ENCODE measurements around the gene TSPAN12. TPM values are rescaled to one million over a fixed set of nuclear protein-coding genes. Genes with fewer than 3 reads are reported as not detected.

Gene TSPAN12
- total RNA-seq, 1 donor from 2014 or later = 13.0 TPM

- FAIRE-seq (no peak), DNase-seq (ENCODE audit: low read depth) (no peak)
- Histone ChIP-seq H3K27ac (ENCODE audit: low read depth, low read length) (no peak overlapping the region), H3K9ac (ENCODE audit: low read length) (no peak overlapping the region), H3K9me3 (ENCODE audit: insufficient read depth, low read depth, low read length) (no peaks in the 10 kb centered on the region), H4K20me1 (ENCODE audit: insufficient read depth, low read length) (no peaks in the 10 kb centered on the region), H3K27me3 (ENCODE audit: insufficient read depth, low read length) (no peaks in the 10 kb centered on the region), H3K4me1 (ENCODE audit: insufficient read depth, low read length) (no peaks in the 10 kb centered on the region), H2AFZ (ENCODE audit: low read depth, low read length) (no peak overlapping the region), H3K79me2 (ENCODE audit: insufficient read depth, low read length) (no peaks in the 10 kb centered on the region), H3K4me3 (ENCODE audit: insufficient read depth, low read depth, low read length) (no peak overlapping the region), H3K36me3 (ENCODE audit: insufficient read depth, low read length) (no peaks in the 10 kb centered on the region), H3K4me2 (ENCODE audit: low read length) (no peak overlapping the region)
- H3K9me3 Mint-ChIP-seq (ENCODE audit: unreplicated experiment) = no peaks in the 10 kb centered on the region
- H3K4me3 Mint-ChIP-seq (ENCODE audit: unreplicated experiment) = no peak overlapping the region
- no peaks in the 10 kb centered on the region for H3K27me3 Mint-ChIP-seq (ENCODE audit: low read depth, unreplicated experiment)
- no peaks in the 10 kb centered on the region for H3K4me1 Mint-ChIP-seq (ENCODE audit: low read depth, unreplicated experiment)
- H3K27ac Mint-ChIP-seq (ENCODE audit: unreplicated experiment) = no peak overlapping the region
- TF ChIP-seq EZH2 (IDR thresholded peaks at IDR 0.05; ENCODE audit: insufficient read depth, low read length) = no peak
- H3K36me3 Mint-ChIP-seq (ENCODE audit: low read depth, unreplicated experiment) = peaks cover 4% of the 10 kb centered on the region
These were observed 19.7 kb downstream of the TSPAN12 start for GRCh38 chr7:120838281-120838682.

GRCh38 chr7:120837599-120837998 lies 20.3 kb downstream of the TSPAN12 start:
- DNase-seq (ENCODE audit: low read depth) (no peak), FAIRE-seq (no peak)
- Mint-ChIP-seq H3K4me1 (ENCODE audit: low read depth, unreplicated experiment) (no peaks in the 10 kb centered on the region), H3K9me3 (ENCODE audit: unreplicated experiment) (no peaks in the 10 kb centered on the region), H3K4me3 (ENCODE audit: unreplicated experiment) (no peak overlapping the region), H3K27ac (ENCODE audit: unreplicated experiment) (no peak overlapping the region), H3K27me3 (ENCODE audit: low read depth, unreplicated experiment) (no peaks in the 10 kb centered on the region), H3K36me3 (ENCODE audit: low read depth, unreplicated experiment) (peaks cover 4% of the 10 kb centered on the region)
- Histone ChIP-seq H3K9me3 (ENCODE audit: insufficient read depth, low read depth, low read length) (no peaks in the 10 kb centered on the region), H4K20me1 (ENCODE audit: insufficient read depth, low read length) (no peaks in the 10 kb centered on the region), H3K4me2 (ENCODE audit: low read length) (no peak overlapping the region), H2AFZ (ENCODE audit: low read depth, low read length) (no peak overlapping the region), H3K36me3 (ENCODE audit: insufficient read depth, low read length) (no peaks in the 10 kb centered on the region), H3K27me3 (ENCODE audit: insufficient read depth, low read length) (no peaks in the 10 kb centered on the region), H3K79me2 (ENCODE audit: insufficient read depth, low read length) (no peaks in the 10 kb centered on the region), H3K4me3 (ENCODE audit: insufficient read depth, low read depth, low read length) (no peak overlapping the region), H3K9ac (ENCODE audit: low read length) (no peak overlapping the region), H3K4me1 (ENCODE audit: insufficient read depth, low read length) (no peaks in the 10 kb centered on the region), H3K27ac (ENCODE audit: low read depth, low read length) (no peak overlapping the region)
- no peak for TF ChIP-seq CTCF (IDR thresholded peaks at IDR 0.05; ENCODE audit: insufficient read depth, low read depth, low read length)
- no peak for TF ChIP-seq EZH2 (IDR thresholded peaks at IDR 0.05; ENCODE audit: insufficient read depth, low read length)

GRCh38 chr7:120836556-120837115 lies 21.3 kb downstream of the TSPAN12 start:
- Histone ChIP-seq H3K79me2 (ENCODE audit: insufficient read depth, low read length) (no peaks in the 10 kb centered on the region), H3K9me3 (ENCODE audit: insufficient read depth, low read depth, low read length) (no peaks in the 10 kb centered on the region), H2AFZ (ENCODE audit: low read depth, low read length) (no peak overlapping the region), H3K9ac (ENCODE audit: low read length) (no peak overlapping the region), H3K36me3 (ENCODE audit: insufficient read depth, low read length) (no peaks in the 10 kb centered on the region), H3K27me3 (ENCODE audit: insufficient read depth, low read length) (no peaks in the 10 kb centered on the region), H4K20me1 (ENCODE audit: insufficient read depth, low read length) (no peaks in the 10 kb centered on the region), H3K4me2 (ENCODE audit: low read length) (no peak overlapping the region), H3K4me1 (ENCODE audit: insufficient read depth, low read length) (no peaks in the 10 kb centered on the region), H3K27ac (ENCODE audit: low read depth, low read length) (no peak overlapping the region), H3K4me3 (ENCODE audit: insufficient read depth, low read depth, low read length) (no peak overlapping the region)
- FAIRE-seq (no peak), DNase-seq (ENCODE audit: low read depth) (no peak)
- Mint-ChIP-seq H3K27me3 (ENCODE audit: low read depth, unreplicated experiment) (no peaks in the 10 kb centered on the region), H3K4me3 (ENCODE audit: unreplicated experiment) (no peak overlapping the region), H3K4me1 (ENCODE audit: low read depth, unreplicated experiment) (no peaks in the 10 kb centered on the region), H3K27ac (ENCODE audit: unreplicated experiment) (no peak overlapping the region), H3K9me3 (ENCODE audit: unreplicated experiment) (no peaks in the 10 kb centered on the region), H3K36me3 (ENCODE audit: low read depth, unreplicated experiment) (peaks cover 2% of the 10 kb centered on the region)
- no peak for TF ChIP-seq EZH2 (IDR thresholded peaks at IDR 0.05; ENCODE audit: insufficient read depth, low read length)
- no peak for TF ChIP-seq CTCF (IDR thresholded peaks at IDR 0.05; ENCODE audit: insufficient read depth, low read depth, low read length)

All from astrocyte (in vitro differentiated cells and primary cell).